ENCODE data around the gene CAMK2G.

CAMK2G gene

DNA sequence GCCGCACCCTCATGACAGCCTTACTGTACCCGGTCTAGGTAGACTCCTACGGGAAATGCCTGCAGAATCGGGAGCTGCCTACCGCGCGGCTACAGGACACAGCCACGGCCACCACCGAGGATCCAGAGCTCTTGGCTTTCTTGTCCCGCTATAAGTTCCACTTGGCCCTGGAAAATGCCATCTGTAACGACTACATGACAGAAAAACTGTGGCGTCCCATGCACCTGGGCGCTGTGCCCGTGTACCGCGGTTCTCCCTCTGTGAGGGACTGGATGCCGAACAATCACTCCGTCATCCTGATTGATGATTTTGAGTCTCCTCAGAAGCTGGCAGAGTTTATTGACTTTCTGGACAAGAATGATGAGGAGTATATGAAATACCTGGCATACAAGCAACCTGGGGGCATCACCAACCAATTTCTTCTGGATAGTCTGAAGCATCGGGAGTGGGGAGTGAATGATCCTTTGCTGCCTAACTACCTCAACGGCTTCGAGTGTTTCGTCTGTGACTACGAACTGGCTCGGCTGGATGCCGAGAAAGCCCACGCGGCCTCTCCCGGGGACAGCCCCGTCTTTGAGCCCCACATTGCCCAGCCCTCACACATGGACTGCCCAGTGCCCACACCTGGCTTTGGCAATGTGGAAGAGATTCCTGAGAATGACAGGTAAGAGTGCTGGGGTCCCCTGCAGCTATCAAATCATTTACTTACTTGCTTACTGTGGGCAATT, 101.0 kb downstream of the CAMK2G start:
- no peak for FAIRE-seq
- DNase-seq (ENCODE audit: low spot score), result no peak

DNA sequence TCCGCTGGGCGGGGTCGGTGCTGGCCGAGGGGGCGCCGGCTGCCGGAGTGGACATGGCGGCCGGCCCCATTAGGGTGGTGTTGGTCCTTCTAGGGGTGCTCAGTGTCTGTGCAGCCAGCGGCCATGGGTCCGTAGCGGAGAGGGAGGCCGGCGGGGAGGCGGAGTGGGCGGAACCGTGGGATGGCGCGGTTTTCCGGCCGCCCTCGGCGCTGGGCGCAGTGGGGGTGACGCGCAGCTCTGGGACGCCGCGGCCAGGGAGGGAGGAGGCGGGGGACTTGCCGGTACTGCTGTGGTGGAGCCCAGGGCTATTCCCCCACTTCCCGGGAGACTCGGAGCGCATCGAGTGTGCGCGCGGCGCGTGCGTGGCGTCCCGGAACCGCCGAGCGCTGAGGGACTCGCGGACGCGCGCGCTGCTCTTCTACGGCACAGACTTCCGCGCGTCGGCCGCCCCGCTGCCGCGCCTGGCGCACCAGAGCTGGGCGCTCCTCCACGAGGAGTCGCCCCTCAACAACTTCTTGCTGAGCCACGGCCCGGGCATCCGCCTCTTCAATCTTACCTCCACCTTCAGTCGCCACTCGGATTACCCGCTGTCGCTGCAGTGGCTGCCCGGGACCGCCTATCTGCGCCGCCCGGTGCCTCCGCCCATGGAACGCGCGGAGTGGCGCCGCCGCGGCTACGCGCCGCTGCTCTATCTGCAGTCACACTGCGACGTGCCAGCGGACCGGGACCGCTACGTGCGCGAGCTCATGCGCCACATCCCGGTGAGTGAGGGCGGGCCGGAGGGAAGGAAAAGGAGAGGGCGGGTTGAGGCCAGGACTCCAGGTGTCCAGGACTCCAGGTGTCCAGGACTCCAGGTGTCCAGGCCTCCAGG, 101.8 kb downstream of the CAMK2G start:
- no peak for FAIRE-seq

DNA sequence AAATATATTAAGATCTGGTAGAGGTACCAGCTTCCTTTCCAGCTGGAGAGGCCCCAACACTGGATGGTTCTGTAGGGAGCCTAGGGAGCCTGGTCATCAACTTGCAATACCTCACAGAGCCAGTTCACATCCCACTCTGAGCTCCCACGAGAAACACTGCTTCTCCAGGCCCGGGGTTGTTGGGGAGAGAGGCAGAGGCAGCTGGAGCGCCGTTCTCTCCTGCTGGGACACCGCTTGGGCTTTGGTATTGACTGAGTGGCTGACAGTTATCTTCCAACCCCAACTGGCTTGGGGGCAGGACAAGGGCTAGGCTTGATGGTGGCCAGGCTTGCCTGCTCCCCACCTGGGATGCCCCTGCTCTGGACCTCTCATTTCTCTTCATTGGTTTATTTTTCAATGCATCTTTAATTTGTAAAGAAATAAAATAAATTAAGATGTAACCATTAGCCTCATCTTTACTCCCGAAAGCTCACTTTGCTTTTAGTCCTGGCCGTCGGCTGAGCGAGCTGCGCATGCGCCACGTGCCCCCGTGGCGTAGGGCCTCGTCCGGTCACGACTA, 102.6 kb downstream of the CAMK2G start:
- DNase-seq (ENCODE audit: low spot score), result no peak
- FAIRE-seq, result no peak

More for the DNA sequence above, 101.8 kb downstream of the CAMK2G start:
- peak; percentile 81 for DNase-seq (ENCODE audit: low spot score)

DNA sequence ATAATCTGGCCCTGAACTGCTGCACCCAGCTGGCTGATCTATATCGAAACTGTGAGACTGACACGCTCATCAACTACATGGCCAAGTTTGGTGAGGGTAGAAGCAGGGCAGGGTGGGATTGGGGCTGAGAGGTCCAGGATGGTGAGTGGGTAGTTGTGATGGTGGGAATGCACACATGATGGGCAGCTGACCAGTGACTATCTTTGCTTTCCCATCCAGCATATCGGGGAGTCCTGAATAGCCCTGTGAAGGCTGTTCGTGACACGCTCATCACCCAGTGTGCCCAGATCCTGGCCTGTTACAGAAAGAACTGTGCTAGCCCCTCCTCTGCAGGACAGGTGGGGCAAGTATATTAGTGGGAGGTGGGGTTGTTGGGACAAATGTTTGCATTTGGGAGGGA, 105.0 kb downstream of the CAMK2G start:
- no peak for DNase-seq (ENCODE audit: low spot score)
- FAIRE-seq, result no peak

DNA sequence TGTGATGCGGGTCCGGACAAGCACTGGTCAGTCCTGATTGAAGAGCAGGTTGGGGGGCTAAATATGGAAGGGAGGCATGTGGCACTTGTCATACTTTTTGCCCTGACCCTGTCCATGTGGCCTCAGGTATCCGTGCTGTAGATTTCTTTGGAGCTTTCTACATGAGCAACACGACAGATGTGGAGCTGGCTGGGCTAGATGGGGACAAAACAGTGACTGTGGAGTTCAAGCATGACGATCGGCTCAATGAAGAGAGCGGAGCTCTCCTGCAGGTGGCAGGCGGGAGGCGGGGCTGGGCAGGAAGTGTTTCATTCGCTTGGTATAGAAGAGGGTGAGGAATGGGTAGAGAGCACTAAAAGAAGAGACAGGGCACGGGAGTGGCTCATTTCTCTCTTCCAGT, 105.5 kb downstream of the CAMK2G start:
- no peak for DNase-seq (ENCODE audit: low spot score)
- FAIRE-seq, result no peak

DNA sequence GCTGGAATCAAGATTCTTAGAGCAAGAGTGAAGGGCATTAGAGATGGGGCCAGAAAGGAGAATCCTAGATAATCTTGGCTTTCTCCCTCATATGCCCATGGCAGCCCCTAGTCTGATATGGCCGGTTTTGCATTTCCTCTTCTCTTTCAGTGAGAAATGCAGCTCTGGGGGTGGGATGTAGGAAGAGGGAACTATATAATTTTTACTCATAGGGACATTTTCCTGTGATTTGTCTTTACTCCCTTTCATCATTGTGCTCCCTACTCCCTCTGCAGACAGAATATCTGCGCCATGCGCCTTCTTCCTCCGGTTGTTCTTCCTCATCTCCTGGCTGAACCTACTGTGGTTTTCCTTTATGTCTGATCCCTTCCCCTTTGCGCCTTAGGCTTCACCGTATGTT, 109.3 kb downstream of the CAMK2G start:
- FAIRE-seq (no peak), DNase-seq (ENCODE audit: low spot score) (no peak)

DNA sequence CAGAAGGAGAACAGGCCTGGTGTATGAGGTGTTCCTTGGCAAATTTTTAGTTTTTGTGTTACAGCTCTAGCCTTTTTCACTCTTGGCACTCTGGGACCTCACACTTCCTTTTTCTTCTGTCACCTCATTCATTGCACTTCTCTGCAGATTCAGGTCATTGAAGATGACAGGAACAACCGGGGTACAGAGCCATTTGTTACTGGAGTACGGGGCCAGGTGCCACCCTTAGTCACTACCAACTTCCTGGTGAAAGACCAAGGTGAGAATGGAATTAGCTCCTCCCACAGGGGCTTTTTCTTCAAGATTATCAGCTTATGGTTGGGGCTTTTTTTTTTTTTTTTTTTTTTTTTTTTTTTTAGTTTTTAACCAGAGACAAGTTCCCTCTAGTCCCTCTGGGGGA, 111.0 kb downstream of the CAMK2G start:
- DNase-seq (ENCODE audit: low spot score) (no peak), FAIRE-seq (no peak)

DNA sequence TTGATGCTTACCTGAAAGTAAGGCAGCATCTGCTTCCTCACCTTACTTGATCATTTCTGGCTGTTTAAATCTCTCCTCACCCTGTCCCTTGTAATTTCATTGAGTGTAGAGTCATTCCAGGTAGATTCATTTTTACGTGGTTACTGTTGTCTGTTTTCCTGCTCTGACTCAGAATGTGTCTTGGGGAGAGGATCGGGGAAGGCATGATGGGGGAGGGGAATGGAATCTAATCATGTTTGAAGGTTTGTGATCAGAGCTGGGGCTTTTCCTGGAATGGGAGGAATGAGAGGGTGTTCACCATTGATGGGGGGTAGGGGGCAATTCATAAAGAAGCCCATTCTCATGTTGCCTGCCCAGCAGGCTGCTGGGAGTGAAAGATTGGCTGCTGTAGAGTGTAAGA, 111.4 kb downstream of the CAMK2G start:
- DNase-seq (ENCODE audit: low spot score), result peak; percentile 49
- no peak for FAIRE-seq

All from RCC 7860 (cell line).